Measurements from ENCODE around the gene USP20.
"Not testable (repeated sequence)": the region's sequence is repeated elsewhere in the genome, so short reads cannot be mapped to it uniquely, and the experiment has no call there.

The USP20 gene

DNA sequence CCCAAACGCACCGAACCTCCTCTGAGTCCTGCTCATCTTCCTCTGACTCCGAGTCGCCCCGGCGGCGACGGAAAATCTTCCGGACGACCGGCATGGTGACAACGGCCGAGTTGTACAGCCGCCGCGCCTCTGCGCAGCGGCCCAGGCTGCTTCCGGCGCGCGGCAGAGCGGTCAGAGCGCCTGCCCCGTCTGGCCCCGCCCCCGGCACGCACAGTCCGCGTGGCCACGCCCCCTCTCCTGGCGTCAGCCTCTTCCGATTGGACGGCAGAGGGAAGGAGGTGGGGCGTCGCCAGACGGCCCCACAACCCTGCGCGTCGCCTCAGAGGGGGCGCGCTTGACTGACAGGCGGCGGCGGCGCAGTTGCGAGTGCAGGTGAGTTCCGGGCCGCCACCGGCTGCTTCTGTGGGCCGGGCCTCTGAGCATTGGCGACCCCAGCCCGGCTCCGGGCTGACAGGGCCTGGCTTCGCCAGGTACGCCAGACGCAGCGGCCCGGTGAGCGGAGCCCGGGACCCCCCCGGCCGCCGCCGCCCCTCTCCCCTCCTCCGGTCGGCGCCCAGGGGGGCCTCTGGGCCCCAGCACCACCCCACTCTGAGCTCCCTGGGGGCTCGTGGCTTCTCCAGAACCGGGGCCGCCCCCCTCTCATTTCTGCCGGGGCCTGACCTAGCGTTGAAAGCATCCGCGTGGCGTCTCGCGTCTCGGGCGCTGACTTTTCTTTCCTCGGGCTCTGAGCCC is at the start of gene USP20, which contains the start of gene C9orf78:
Gene USP20 (plus strand): TSS at position 331 of the 732 bp plus-strand sequence. CDS start 17,098 bp downstream, outside the sequence.
Gene C9orf78 (minus strand): TSS at position 148 of the 732 bp plus-strand sequence. CDS start 54 bp downstream, at position 94.
- peak; percentile 94 to 99 for DNase-seq (ENCODE audit: low read depth in 2 of 2)

DNA sequence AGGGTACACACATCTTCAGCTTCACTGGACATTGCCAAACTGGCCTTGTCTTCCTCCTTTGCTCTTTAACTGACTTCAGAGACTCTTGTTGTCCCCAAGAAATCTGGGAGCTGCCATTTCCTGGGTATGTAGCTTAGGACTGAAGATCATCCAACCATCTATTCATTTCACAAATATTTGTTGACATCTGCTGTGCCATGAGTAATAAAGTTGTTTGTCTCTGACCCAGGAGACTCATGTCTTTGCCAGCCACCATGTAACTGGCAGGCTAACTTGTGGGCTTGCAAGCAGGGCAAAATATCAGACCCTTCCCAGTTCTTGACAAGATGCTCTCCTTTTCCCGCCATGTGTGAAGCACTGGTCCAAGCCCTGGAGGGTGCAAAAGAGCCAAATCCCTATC is 49.4 kb upstream of the USP20 start:
- no peak for DNase-seq (ENCODE audit: low read depth in 2 of 2)

DNA sequence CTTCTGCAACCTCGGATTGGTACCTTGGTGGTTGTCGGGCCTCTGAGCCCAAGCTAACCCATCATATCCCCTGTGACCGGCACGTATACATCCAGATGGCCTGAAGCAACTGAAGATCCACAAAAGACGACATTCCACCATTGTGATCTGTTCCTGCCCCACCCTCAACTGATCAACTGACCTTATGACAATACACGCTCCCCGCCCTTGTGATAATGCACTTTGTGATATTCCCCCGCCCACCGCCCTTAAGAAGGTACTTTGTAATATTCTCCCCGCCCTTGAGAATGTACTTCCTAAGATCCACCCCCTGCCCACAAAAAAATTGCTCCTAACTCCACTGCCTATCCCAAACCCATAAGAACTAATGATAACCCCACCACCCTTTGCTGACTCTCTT is 48.8 kb upstream of the USP20 start:
- DNase-seq (ENCODE audit: low read depth in 2 of 2): no peak

DNA sequence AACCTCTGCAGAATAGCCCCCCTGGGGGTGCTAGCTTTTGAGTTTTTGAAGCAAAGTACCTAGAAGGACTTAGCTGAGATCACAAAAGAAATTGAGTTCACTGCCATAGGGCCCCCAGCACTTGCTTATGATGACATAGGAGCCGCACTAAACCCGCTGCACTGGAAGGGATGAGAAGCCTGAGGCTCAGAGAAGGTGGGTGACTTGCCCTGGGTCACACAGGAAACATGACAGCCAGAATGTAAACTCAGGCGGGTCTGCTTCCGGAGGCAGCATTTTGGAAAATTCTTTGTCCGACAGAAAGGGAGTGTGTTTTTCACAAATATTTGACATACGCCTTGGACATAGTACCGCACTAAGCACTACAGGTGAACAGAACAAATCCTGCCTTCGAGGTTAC is 40.7 kb upstream of the USP20 start:
- no peak for DNase-seq (ENCODE audit: low read depth in 2 of 2)

DNA sequence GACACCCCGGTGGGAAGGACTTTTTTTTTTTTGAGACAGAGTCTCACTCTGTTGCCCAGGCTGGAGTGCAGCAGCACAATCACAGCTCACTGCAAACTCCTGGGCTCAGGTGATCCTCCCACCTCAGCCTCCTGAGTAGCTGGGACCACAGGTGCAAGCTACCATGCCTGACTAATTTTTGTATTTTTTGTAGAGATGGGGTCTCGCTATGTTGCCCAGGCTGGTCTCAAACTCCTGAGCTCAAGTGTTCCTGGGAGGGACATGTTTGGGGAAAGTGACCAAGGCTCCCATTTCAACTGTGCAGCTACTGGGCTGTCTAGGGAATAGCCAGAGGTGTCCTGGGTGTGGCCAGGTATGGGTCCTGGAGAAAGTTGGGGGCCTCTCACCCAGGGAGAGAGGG is 39.2 kb upstream of the USP20 start:
- not testable (repeated sequence) for DNase-seq (ENCODE audit: low read depth in 2 of 2)

DNA sequence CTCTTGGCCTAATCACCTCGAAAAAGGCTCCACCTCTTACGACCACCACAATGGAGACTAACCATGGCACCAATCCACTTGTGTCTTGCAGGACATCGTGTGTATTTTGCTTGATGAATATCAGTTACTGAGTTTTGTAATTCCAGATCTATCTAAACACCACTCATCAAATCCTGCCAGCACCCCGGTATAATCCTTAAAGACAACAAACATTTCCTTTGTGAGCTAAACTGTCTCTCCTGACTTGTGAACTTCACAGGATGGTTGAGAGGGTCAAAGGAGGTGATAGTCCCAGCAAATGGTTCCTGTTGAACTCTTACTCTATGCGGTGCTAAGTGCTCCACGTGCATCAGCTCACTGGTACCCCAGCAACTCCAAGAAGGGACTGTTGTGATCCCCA is 36.3 kb upstream of the USP20 start:
- DNase-seq (ENCODE audit: low read depth in 2 of 2): no peak

DNA sequence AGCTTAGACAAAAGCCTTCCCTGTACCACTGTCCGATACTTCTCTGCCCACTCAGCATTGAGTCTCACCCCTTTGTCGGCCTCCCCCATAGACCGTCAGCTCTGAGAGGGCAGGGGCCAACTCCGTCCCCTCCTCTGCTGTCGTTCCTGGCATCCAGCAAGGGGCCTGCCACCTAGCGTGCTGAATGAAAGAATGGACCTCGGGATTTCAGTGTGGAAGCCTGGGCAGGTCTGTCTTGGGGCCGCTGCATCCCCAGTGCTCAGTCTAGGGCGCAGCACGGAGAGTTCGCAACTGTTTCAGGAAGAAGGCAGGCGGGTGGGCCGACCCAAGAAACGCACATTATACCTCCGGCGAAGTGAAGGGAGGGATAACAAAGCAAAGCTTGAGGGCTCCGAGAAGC is 33.8 kb upstream of the USP20 start:
- no peak for DNase-seq (ENCODE audit: low read depth in 2 of 2)

DNA sequence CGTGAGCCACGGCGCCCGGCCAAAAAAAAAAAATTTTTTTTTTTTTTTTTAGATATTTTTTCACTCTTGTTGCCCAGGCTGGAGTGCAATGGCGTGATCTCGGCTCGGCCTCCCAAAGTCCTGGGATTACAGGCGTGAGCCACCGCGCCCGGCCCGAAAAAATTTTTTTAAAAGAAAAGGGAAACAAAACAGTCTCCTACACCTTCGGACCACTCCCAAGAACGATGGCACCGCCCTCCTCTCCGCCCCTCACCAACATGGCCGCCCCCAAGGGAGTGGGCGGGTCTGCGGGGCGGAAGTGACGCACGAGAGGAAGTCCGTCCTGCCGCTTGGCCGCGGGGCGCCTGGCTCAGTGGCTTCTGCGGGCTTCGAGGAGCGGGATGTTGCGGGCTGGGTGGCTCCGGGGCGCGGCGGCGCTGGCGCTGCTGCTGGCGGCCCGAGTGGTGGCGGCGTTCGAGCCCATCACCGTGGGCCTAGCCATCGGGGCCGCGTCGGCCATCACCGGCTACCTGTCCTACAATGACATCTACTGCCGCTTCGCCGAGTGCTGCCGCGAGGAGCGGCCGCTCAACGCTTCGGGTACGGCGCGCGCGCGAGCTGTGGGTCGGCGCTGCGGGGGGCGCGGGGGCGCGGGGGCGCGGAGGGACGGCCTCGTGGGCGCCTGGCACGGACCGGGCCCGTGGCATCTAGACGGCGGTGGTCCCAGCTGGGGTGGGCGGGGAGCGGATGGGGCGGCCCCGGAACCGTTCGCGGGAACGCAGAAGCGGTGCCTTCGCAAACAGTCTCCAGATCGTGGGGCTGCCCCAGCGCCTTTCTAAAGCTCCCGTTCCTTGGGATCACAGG is 32.2 kb upstream of the USP20 start, which contains the start of gene TOR1B:
Gene TOR1B (plus strand): TSS at position 352 of the 843 bp plus-strand sequence. CDS start 29 bp downstream, at position 381.
- DNase-seq (ENCODE audit: low read depth in 2 of 2): peak; percentile 90

DNA sequence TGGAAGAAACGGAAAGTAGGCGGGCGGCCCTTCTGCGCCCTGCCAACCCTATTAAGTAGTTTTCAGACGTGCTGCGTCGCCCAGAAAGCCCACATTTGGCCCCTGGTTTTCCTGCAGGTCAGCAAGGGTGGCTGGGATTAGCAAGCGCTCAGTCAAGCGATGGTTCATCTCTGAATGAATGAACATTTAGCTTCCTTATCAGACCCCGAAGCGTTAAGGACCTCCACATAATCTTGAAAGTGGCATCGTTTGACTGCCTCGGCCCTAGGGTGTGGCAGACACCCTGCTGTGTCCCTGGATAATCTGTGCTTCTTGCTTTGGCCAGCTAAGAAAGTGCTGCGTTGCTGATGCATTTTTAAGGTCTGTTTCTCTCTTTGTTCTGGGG is 31.6 kb upstream of the USP20 start:
- DNase-seq (ENCODE audit: low read depth in 2 of 2): no peak

DNA sequence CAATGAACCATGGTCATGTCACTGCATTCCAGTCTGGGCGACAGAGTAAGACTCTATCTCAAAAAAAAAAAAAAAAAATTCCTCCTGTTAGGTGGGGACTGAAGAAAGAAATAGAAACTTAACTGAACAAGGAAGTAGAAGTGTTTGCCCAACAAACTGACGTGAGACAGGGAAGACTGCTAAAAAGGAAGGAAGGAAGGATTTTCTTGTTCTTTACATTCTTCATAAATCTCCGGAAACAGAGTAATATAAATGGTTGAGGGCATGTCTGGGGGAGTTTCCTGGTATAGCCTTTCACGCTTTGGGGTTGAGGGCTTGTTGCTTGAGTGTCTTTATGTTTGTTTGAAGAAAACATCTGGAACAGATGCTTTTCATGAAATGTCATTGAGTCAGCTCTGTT is 29.2 kb upstream of the USP20 start:
- DNase-seq (ENCODE audit: low read depth in 2 of 2): no peak

DNA sequence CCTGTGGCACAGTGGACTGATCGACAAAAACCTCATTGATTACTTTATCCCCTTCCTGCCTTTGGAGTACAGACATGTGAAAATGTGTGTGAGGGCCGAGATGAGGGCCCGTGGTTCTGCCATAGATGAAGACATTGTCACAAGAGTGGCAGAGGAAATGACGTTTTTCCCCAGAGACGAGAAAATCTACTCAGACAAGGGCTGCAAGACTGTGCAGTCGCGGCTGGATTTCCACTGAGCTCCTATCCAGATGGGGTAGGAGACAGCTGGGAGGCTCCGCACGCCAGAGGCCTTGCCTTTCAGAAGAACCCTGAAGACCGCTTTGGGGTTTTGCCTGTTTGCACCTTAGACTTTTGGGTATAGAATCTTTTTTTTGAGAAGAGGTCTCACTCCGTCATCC is 25.9 kb upstream of the USP20 start:
- DNase-seq (ENCODE audit: low read depth in 2 of 2): no peak

DNA sequence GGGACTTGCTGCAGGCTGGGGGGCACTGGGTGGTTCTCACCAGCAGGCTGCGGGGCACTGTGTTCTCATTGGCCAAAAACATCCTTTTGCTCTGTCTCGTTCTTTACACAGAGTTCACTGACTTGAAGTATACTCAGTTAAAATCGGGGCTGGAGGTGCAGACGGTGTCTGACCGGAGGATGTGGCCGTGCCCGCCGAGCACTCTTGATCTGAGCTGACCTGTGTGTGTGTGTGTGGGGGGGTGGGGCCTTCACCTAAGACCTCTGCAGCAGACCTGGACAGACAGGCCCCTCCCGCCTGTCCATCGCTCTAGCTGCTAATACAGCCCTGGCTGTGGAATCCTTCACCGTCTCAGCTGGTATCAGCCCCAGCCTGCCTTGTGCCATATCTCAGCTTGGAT is 25.1 kb upstream of the USP20 start:
- no peak for DNase-seq (ENCODE audit: low read depth in 2 of 2)

DNA sequence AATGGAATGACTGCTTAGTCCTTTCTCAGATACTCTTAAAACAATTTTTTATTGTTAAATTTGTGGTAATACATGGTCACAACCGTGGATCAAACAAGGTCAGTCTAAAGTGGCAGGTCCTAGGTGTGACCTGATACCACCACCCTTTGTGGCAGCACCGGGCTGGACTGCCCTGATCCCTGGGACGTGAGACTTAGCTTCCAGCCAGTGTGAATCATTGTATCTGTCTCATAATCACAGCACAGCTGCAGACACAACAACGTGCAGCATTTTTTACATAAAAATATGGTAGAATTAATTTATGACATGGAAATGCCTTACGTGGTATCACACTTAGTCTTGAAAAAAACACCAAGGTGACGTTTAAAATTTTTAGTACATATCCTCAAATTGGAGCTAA is 24.5 kb upstream of the USP20 start:
- no peak for DNase-seq (ENCODE audit: low read depth in 2 of 2)

DNA sequence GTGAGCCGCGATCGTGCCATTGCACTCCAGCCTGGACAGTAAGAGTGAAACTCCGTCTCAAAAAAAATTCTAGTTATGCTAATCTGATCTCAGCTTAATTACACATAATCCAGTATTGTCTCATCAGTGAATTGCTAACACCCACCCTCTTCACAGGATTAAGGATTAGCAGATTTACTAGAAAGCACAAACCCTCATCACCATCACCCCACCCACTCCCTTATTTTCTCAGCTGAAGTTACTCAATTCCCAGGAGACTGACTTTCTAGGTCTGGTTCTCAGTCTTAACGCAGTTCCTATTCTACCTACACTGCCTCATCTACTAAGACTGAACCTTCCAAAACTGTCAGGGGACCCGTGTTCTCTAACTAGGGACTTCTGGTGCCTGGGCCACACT is 23.3 kb upstream of the USP20 start:
- no peak for DNase-seq (ENCODE audit: low read depth in 2 of 2)

DNA sequence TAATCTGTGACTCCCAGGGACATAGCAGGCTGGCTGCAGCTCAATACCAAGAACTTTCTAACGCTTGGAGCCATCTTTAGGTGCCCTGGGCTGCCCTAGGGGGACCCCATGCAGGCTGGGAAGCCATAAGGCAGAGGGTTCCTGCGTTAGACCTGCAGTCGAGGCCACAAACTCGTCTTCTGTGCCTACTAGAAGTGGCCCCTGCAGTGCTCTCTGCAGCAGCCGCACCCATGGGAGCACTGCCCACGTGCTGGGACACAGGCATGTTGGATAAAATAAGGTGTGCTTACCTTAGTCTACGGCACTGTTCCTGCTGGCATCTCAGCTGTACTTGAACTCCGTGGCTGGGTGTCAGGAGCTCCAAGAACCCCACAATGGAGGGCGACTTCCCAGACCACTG is 22.9 kb upstream of the USP20 start:
- DNase-seq (ENCODE audit: low read depth in 2 of 2): no peak

DNA sequence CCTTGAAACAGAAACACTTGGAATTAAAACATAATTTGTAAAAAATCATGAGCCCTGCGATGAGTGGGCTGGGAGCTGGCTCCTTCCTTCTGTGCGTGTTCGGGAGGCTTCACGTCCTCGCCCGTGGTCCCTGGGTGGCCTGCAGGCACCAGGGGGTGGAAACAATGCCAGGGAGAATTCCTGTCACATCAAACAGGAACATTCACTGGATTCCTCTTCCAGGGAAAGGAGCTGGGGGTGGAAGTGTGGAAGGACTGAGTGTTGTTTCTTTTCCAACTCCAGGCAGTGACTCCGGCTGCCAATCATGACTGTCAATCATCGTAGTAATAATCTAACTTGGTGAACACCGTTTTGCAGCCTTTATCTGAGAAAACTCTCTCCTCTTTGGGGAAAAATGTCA is 21.6 kb upstream of the USP20 start:
- DNase-seq (ENCODE audit: low read depth in 2 of 2): no peak

DNA sequence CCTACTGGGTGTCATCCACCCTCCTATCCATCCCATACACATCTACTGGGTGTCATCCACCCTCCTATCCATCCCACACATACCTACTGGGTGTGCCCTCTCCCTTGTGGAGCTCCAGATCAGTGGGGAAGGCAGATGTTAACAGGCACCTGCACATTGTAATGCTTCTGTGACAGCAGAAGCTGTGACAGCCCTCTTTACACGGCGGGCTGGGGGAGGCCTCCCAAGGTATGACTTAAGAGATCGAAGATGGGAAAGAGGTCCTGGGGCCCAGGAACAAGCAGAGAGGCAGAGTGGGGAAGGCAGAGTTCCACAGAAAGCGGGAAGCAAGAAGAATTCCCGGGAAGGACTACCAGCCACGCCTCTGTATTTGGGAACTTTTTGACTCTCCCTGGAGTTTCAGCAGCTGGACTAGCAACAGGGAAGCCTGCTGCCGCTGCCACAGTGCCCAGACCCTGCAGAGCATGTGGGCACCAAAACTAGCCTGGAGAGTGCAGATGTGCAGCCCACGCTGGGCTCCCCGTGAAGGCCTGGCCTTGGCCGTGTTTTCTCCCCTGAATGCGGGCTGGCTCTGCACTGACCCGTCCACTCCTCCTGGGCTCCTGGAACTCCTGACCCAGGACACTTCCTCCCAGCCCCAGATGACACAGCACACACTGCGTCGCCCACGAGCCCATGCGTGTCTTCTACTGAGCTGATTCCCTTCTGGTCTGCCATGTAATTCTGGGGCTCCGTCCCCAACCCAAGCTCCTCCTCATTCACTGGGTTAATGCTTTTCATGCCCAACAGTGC is 20.6 kb upstream of the USP20 start:
- DNase-seq (ENCODE audit: low read depth in 2 of 2): no peak

DNA sequence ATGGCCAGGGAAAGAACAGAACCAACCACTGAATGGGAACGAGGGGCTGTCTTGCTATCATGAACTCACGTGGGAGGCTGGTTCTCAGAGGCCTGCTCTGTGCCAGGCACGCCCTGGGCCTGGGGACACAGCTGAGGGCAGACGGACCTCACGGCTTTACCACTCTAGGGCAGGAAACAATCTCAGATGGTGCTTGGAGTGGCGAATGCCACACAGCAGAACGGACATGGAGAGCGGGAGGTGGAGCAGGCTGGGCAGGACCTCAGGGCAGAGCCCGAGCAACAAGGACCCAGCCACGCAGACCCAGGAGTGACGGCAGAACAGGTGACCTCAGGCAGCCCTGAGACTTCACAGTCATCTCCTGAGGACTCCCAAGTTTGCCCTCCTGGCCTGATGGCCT is 20.0 kb upstream of the USP20 start:
- DNase-seq (ENCODE audit: low read depth in 2 of 2): no peak

DNA sequence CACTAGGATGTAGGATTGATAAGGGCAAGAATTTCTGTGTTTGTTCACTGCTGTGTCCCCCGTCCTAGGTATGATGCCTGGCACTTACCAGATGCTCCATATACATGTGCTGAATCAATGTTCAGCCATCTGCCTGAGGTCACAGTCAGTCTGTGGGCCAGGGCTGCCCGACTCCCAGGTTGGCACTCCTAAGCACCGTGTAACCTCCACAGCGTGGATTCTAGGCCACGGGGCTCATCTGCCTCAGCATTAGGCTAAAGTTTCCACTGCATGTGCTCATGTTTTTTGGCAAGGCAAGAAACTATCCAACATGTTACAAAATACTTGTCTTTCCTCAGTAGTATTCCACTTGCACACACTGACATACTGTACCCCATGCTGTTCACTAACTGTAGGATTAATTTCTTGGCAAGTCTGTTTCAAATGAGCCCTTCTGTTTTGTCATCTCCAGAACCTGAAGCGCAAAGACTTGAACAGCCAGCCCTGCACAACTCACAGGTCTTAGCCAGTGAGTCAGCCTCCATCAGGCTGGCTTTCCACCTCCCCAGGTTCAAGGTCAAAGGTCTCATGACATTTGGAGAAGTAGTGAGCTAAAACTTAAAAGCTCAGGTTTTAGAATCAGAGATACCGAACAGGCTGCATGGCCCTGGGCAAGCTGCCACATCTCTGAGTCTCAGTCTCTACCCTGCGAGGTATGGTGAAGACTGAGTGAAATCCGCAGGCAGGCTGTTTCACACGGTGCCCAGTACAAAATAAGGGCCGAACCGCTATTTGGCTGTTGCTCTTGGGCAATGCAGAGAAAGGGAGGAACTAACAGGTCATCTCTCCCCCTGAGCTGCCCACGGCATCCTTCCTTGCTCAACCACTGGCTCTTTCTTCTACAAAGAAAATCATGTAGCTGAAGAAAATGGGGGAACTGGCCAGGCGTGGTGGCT is 18.5 kb upstream of the USP20 start:
- no peak for DNase-seq (ENCODE audit: low read depth in 2 of 2)

DNA sequence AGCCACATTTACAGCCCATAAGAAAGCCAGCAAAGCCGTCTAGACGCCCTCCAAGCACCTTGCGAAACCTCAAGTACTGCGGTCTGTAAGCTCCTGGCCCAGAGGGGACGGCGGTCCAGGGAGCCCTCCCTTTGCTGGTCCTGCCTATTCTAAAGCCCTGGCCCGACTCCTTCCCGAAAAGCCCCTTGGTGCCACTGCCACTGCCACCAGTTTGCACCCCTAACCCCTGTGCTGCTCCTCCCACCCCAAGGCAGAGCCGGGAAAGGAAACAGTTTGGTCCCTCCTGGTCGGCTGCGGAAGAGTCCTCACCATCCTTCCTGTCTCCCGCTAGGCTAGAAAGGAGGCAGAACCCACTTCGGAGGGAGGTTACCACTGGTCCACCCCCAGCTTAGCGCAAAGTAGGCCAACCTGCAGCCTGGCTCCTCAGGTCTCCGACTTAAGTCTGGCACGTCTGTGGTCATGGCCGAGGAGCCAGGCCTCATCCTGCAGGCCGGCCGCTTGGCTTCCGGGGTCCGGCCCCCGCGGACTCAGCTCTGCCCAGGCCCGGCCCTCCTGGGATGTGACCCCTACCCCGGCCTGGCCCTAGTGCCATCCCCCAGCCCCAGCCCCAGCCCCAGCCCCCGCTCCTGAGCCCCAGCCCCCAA is 12.2 kb upstream of the USP20 start:
- no peak for DNase-seq (ENCODE audit: low read depth in 2 of 2)

DNA sequence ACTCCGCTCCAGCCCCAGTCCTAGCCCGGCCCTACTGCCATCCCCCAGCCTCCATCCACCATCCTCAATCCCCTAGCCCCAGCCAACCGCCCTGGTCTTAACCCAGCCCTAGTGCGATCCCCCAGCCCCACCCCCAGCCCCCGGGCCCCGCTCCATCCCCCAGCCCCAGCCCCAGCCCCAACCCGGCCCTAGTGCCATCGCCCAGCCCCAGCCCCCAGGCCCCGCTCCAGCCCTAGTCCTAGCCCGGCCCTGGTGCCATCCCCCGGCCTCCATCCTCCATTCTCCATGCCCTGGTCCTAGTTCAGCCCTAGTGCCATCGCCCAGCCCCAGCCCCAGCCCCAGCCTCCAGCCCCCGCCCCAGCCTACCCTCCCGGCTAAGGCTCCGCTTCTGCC is 11.7 kb upstream of the USP20 start:
- no peak for DNase-seq (ENCODE audit: low read depth in 2 of 2)

Measured in stimulated activated CD8-positive, alpha-beta memory T cell treated with anti-CD3 and anti-CD28 coated beads, Interleukin-2, amount 100 ng/mL, for 48 hours (primary cell).